Gastroesophageal sphincter (tissue), 3 donors: Measurements from ENCODE around the gene ICOSLG.
"Not testable (repeated sequence)": the region's sequence is repeated elsewhere in the genome, so short reads cannot be mapped to it uniquely, and the experiment has no call there.

Experiments used
- EP300 ChIP-seq: sonication (generic); formaldehyde crosslinking; IDR thresholded peaks from one replicate; pipeline ENCODE4 v1.6.1; 2017; ENCODE audit warnings: antibody characterized with exemption, mild to moderate bottlenecking
- POLR2A ChIP-seq, 2 donors: fragments of 450-650 bp; IDR thresholded peaks; one replicate each; pipeline ENCODE4 v1.6.1; 2017; ENCODE audit warnings: antibody characterized with exemption in 2 of 2, mild to moderate bottlenecking in 2 of 2, moderate library complexity in 1 of 2
- POLR2AphosphoS5 ChIP-seq: sonication (generic); formaldehyde crosslinking; IDR thresholded peaks from one replicate; pipeline ENCODE4 v1.6.1; 2017; ENCODE audit warnings: antibody characterized with exemption
- TF ChIP-seq, protein P1 (sequence below), 4 experiments: fragments of 200-600 bp in 2 of 4; fragments of 450-650 bp in 2 of 4; sonication (generic) in 1 of 4; IDR thresholded peaks; one replicate each; pipeline ENCODE4 v1.5.1; 2017 to 2019; ENCODE audit warnings: antibody characterized with exemption in 4 of 4, mild to moderate bottlenecking in 2 of 4, moderate library complexity in 2 of 4

DNA sequence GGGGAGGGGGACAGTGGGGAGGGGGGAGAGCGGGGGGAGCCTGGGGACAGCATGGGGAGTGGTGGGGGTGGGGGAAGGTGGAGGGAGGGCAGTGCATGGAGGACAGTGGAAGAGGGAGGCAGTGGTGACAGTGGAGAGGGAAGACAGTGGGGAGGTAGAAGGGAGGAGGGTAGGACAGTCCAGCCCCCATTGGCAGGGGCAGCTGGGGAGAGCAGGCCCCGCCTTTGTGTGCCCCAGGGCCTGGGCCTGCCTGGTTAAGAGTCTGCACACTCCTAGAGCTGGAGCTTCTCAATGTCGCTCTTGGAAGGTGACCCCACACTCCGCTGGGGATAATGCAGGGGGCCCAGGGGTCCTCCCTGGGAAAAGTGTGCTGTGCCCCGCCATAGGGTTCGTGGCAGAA lies 15.1 kb downstream of the ICOSLG start:
- not testable (repeated sequence) for TF ChIP-seq POLR2A (IDR thresholded peaks at IDR 0.05); POLR2AphosphoS5; EP300
- TF ChIP-seq, protein P1, sequence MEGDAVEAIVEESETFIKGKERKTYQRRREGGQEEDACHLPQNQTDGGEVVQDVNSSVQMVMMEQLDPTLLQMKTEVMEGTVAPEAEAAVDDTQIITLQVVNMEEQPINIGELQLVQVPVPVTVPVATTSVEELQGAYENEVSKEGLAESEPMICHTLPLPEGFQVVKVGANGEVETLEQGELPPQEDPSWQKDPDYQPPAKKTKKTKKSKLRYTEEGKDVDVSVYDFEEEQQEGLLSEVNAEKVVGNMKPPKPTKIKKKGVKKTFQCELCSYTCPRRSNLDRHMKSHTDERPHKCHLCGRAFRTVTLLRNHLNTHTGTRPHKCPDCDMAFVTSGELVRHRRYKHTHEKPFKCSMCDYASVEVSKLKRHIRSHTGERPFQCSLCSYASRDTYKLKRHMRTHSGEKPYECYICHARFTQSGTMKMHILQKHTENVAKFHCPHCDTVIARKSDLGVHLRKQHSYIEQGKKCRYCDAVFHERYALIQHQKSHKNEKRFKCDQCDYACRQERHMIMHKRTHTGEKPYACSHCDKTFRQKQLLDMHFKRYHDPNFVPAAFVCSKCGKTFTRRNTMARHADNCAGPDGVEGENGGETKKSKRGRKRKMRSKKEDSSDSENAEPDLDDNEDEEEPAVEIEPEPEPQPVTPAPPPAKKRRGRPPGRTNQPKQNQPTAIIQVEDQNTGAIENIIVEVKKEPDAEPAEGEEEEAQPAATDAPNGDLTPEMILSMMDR (IDR thresholded peaks at IDR 0.05), result not testable (repeated sequence)
